Raji (cell line): ENCODE results near the gene CFAP61.

ENCODE experiments used
- POLR2A ChIP-seq: IDR thresholded peaks from 2 replicates; pipeline ENCODE4 v1.6.1; 2011; ENCODE audit warnings: low read depth, low read length, control low read depth; ENCODE audit not compliant: insufficient read depth

The CFAP61 gene

GRCh38 chr20:20214757-20215275 is 162.5 kb downstream of the CFAP61 start:
- no peak for TF ChIP-seq POLR2A

GRCh38 chr20:20215976-20216727 is 163.8 kb downstream of the CFAP61 start:
- no peak for TF ChIP-seq POLR2A

- no peak for TF ChIP-seq POLR2A
Observed at GRCh38 chr20:20216941-20217340, 164.6 kb downstream of the CFAP61 start.

- TF ChIP-seq POLR2A = no peak
Observed at GRCh38 chr20:20217621-20218020, 165.3 kb downstream of the CFAP61 start.

- no peak for TF ChIP-seq POLR2A
Observed at GRCh38 chr20:20219016-20219415, 166.7 kb downstream of the CFAP61 start.

- TF ChIP-seq POLR2A = no peak
Observed at GRCh38 chr20:20220134-20220533, 167.8 kb downstream of the CFAP61 start.

GRCh38 chr20:20223981-20224380 is 171.6 kb downstream of the CFAP61 start:
- TF ChIP-seq POLR2A = no peak

GRCh38 chr20:20224806-20225205 is 172.5 kb downstream of the CFAP61 start:
- TF ChIP-seq POLR2A = no peak

GRCh38 chr20:20225325-20226043 is 173.2 kb downstream of the CFAP61 start:
- no peak for TF ChIP-seq POLR2A

GRCh38 chr20:20226554-20226953 is 174.2 kb downstream of the CFAP61 start:
- no peak for TF ChIP-seq POLR2A

GRCh38 chr20:20227013-20227571 is 174.8 kb downstream of the CFAP61 start:
- no peak for TF ChIP-seq POLR2A

- no peak for TF ChIP-seq POLR2A
Observed at GRCh38 chr20:20228351-20228750, 176.0 kb downstream of the CFAP61 start.

GRCh38 chr20:20229595-20229994 is 177.3 kb downstream of the CFAP61 start:
- TF ChIP-seq POLR2A = no peak

- no peak for TF ChIP-seq POLR2A
Observed at GRCh38 chr20:20230741-20231140, 178.4 kb downstream of the CFAP61 start.

- TF ChIP-seq POLR2A = no peak
Observed at GRCh38 chr20:20231528-20232298, 179.4 kb downstream of the CFAP61 start.
